ENCODE measurements around the gene RFC5. TPM values are rescaled to one million over a fixed set of nuclear protein-coding genes. Genes with fewer than 3 reads are reported as not detected.

The RFC5 gene
- total RNA-seq, 2 donors from 2014 or later = 4.0 to 5.8 TPM

DNA sequence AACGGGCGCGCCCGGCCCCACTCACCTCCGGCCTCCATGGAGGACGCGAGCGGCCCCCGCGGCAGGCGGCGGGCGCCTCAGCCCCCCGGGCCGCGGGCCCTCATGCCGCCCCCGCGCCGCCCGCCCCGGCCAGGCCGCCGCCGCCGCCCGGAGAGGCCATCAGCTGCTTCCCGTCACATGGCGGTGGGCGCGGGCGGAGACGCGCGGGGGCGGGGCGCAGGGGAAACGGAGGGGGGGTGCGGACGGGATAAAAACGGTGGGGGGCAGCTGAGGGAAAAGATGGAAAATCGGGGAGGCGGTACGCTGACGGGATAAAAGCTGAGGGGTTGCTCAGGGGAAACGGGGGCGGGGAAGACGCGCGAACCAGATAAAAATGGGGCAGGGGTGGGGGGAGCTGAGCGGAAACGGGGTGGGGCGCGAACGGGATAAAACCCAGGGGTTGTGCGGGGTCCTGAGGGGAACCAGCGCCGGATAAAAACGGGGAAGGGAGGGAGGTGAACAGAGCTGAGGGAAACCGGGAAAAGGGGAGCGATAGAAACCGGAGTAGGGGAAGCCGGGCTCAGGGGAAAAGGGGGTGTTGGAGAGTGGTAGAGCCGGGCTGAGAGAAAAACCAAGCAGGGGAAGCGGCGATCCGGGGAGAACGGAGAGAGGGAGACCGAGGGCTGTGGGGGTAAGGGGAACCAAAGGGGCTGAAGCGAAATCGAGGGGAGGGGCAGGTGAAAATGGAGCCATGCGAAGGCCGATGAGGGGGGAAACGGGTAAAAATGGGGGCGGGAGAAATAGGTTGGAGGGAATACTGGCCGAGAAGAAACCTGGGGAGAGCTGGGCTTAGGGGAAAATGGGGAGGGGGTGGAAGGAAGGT lies 44.7 kb downstream of the RFC5 start, which contains the start of gene WSB2:
TSS of gene WSB2 (minus strand) at position 169 of the 862 bp plus-strand sequence. CDS start at position 38, 131 bp downstream.
- Histone ChIP-seq H3K4me1 (peaks cover 0 to 56% of the 10 kb centered on the region in 2 donors), H3K4me3 (peak within 1 kb of the TSS; percentile 79 to 86), H3K27ac (peak within 1 kb of the TSS; percentile 98), H3K9me3 (no peaks in the 10 kb centered on the region), H3K36me3 (no peaks in the 10 kb centered on the region), H3K27me3 (no peaks in the 10 kb centered on the region)
- no peak for TF ChIP-seq CTCF (IDR thresholded peaks at IDR 0.05)
- DNase-seq (ENCODE audit: low spot score) = no peak

- TF ChIP-seq CTCF (IDR thresholded peaks at IDR 0.05) = no peak
- Histone ChIP-seq H3K27ac (peak overlapping the region; percentile 98), H3K9me3 (no peaks in the 10 kb centered on the region), H3K36me3 (no peaks in the 10 kb centered on the region), H3K4me1 (peaks cover 0 to 48% of the 10 kb centered on the region in 2 donors), H3K4me3 (peak overlapping the region; percentile 79 to 86), H3K27me3 (no peaks in the 10 kb centered on the region)
- DNase-seq (ENCODE audit: low spot score) = no peak
Measured at GRCh38 chr12:118061873-118062843, 45.7 kb downstream of the RFC5 start.

- Histone ChIP-seq H3K4me1 (peaks cover 0 to 44% of the 10 kb centered on the region in 2 donors), H3K27me3 (no peaks in the 10 kb centered on the region), H3K4me3 (no peak overlapping the region), H3K9me3 (no peaks in the 10 kb centered on the region), H3K36me3 (no peaks in the 10 kb centered on the region), H3K27ac (no peak overlapping the region)
- TF ChIP-seq CTCF (IDR thresholded peaks at IDR 0.05) = no peak
- no peak for DNase-seq (ENCODE audit: low spot score)
Measured at GRCh38 chr12:118063576-118064391, 47.3 kb downstream of the RFC5 start.

DNA sequence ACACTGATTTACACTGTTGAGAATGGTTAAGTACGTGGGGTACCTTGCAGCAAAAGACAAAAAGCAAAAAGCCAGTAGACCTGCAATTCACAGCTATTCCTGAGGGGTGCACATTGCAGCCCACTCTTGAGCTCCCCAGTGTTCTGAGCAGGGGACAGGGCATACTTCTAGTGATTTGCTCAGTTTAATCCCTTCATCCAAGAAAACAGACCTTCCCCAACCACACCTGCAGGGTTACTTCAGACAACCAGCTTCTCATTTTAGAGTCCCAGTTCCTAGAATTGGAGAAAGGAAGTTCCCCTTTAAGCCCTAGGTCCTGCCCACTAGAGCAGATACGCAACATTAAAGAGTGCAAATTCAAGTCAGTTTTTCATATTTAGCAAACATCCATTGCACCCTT lies 48.1 kb downstream of the RFC5 start:
- Histone ChIP-seq H3K4me3 (no peak overlapping the region), H3K4me1 (peaks cover 0 to 35% of the 10 kb centered on the region in 2 donors), H3K27ac (no peak overlapping the region)

More for the DNA sequence above, 48.1 kb downstream of the RFC5 start:
- no peaks in the 10 kb centered on the region for H3K27me3 ChIP-seq
- no peak for TF ChIP-seq CTCF (IDR thresholded peaks at IDR 0.05)
- H3K9me3 ChIP-seq = no peaks in the 10 kb centered on the region
- H3K36me3 ChIP-seq = no peaks in the 10 kb centered on the region
- DNase-seq (ENCODE audit: low spot score) = no peak
